Inflammatory macrophage (primary cell): ENCODE data around the gene OR13C8.

Experiments
- DNase-seq, 2 donors: peaks; one replicate each; pipeline ENCODE4 v3.0.0-alpha.2; 2020 to 2022

OR13C8 gene

GRCh38 chr9:104617418-104617817, 48.5 kb downstream of the OR13C8 start:
- no peak for DNase-seq

- no peak for DNase-seq
Observed at GRCh38 chr9:104618104-104618503, 49.1 kb downstream of the OR13C8 start, which contains the start of gene OR13C9. Gene OR13C9 (minus strand): TSS chr9:104618204. CDS start chr9:104618204, 0 bp downstream.
